Neural cell (in vitro differentiated cells): ENCODE results near the gene RNLS. TPM values are rescaled to one million over a fixed set of nuclear protein-coding genes. Genes with fewer than 3 reads are reported as not detected.
"Not testable (repeated sequence)": the region's sequence is repeated elsewhere in the genome, so short reads cannot be mapped to it uniquely, and the experiment has no call there.

Source experiments
- H2AFZ ChIP-seq: fragments of 200-600, 300-800 bp; sonication (generic), shearing (Covaris generic); 2 replicates; pipeline ENCODE4 v1.6.0; 2014; ENCODE audit warnings: low read depth, mild to moderate bottlenecking, antibody characterized with exemption, low read length, moderate library complexity
- H3F3A ChIP-seq: fragments of 200-600 bp; shearing (Covaris generic); 2 replicates; pipeline ENCODE4 v1.6.1; 2016; ENCODE audit warnings: mild to moderate bottlenecking, moderate library complexity, mixed read lengths, antibody characterized with exemption, low read length; ENCODE audit not compliant: insufficient read depth, poor library complexity, severe bottlenecking
- H3K27ac ChIP-seq: fragments of 200-600, 300-800 bp; sonication (generic), shearing (Covaris generic); 2 replicates; pipeline ENCODE4 v1.5.1; 2014; ENCODE audit warnings: mild to moderate bottlenecking, low read length, moderate library complexity
- H3K27me3 ChIP-seq: fragments of 300-800, 200-600 bp; sonication (generic), shearing (Covaris generic); 2 replicates; pipeline ENCODE4 v1.6.0; 2014; ENCODE audit warnings: mild to moderate bottlenecking, low read depth, low read length, moderate library complexity; ENCODE audit not compliant: insufficient read depth
- H3K36me3 ChIP-seq: fragments of 300-800, 200-600 bp; sonication (generic), shearing (Covaris generic); 2 replicates; pipeline ENCODE4 v1.5.1; 2014; ENCODE audit warnings: mild to moderate bottlenecking, antibody characterized with exemption, low read length, moderate library complexity; ENCODE audit not compliant: insufficient read depth
- H3K4me2 ChIP-seq: fragments of 300-800, 200-600 bp; sonication (generic), shearing (Covaris generic); 2 replicates; pipeline ENCODE4 v1.6.0; 2014; ENCODE audit warnings: mild to moderate bottlenecking, low read length
- H3K4me3 ChIP-seq: fragments of 300-800, 200-600 bp; sonication (generic), shearing (Covaris generic); 2 replicates; pipeline ENCODE4 v1.5.1; 2014; ENCODE audit warnings: mild to moderate bottlenecking, low read length, moderate library complexity
- H3K79me2 ChIP-seq: fragments of 200-600 bp; shearing (Covaris generic); replicated peaks from 2 replicates; pipeline ENCODE4 v1.6.0; 2014; ENCODE audit warnings: mild to moderate bottlenecking, low read length, moderate library complexity; ENCODE audit not compliant: insufficient read depth
- H3K9ac ChIP-seq: fragments of 300-800, 200-600 bp; sonication (generic), shearing (Covaris generic); 2 replicates; pipeline ENCODE4 v1.6.1; 2016; ENCODE audit warnings: mild to moderate bottlenecking, low read length, mixed read lengths
- H3K9me2 ChIP-seq: fragments of 200-600 bp; shearing (Covaris generic); 2 replicates; pipeline ENCODE4 v1.6.1; 2016; ENCODE audit warnings: mild to moderate bottlenecking, low read length, mixed read lengths; ENCODE audit not compliant: insufficient read depth
- H3K9me3 ChIP-seq: fragments of 200-600, 300-800 bp; sonication (generic), shearing (Covaris generic); 2 replicates; pipeline ENCODE4 v1.6.1; 2016; ENCODE audit warnings: mild to moderate bottlenecking, mixed run types, low read length, moderate library complexity, mixed read lengths
- H4K20me1 ChIP-seq: fragments of 200-600 bp; shearing (Covaris generic); 2 replicates; pipeline ENCODE4 v1.6.1; 2016; ENCODE audit warnings: mild to moderate bottlenecking, mixed run types; ENCODE audit not compliant: insufficient read depth
- CTCF ChIP-seq: fragments of 450-650 bp; IDR thresholded peaks from 2 replicates; pipeline ENCODE4 v1.5.1; 2014; ENCODE audit warnings: antibody characterized with exemption, mild to moderate bottlenecking, moderate library complexity; ENCODE audit not compliant: poor library complexity, severe bottlenecking
- EP300 ChIP-seq: fragments of 450-650 bp; conservative IDR thresholded peaks from 2 replicates; pipeline ENCODE4 v1.6.1; 2014; ENCODE audit warnings: antibody characterized with exemption, mild to moderate bottlenecking, moderate library complexity; ENCODE audit not compliant: poor library complexity, severe bottlenecking
- EZH2 ChIP-seq: fragments of 200-600, 300-800 bp; shearing (Covaris generic), sonication (generic); IDR thresholded peaks from 2 replicates; pipeline ENCODE4 v1.6.1; 2014; ENCODE audit warnings: antibody characterized with exemption, low read length, borderline replicate concordance, mild to moderate bottlenecking; ENCODE audit not compliant: insufficient read depth, poor library complexity, severe bottlenecking
- MXI1 ChIP-seq: fragments of 450-650 bp; conservative IDR thresholded peaks from 2 replicates; pipeline ENCODE4 v1.6.1; 2014; ENCODE audit warnings: antibody characterized with exemption, mild to moderate bottlenecking; ENCODE audit not compliant: poor library complexity, severe bottlenecking
- POLR2AphosphoS5 ChIP-seq: IDR thresholded peaks from 2 replicates; pipeline ENCODE4 v1.6.1; 2012
- RAD21 ChIP-seq: fragments of 450-650 bp; conservative IDR thresholded peaks from 2 replicates; pipeline ENCODE4 v1.6.1; 2014; ENCODE audit warnings: antibody characterized with exemption, mild to moderate bottlenecking, moderate library complexity
- REST ChIP-seq: IDR thresholded peaks from 2 replicates; pipeline ENCODE4 v1.6.1; 2012; ENCODE audit warnings: borderline replicate concordance
- SMC3 ChIP-seq: fragments of 450-650 bp; conservative IDR thresholded peaks from 2 replicates; pipeline ENCODE4 v1.6.1; 2014; ENCODE audit warnings: antibody characterized with exemption, mild to moderate bottlenecking, moderate library complexity; ENCODE audit not compliant: poor library complexity
- TAF1 ChIP-seq: IDR thresholded peaks from 2 replicates; pipeline ENCODE4 v1.6.1; 2012; ENCODE audit warnings: low read depth
- polyA plus RNA-seq: library from polyadenylated mRNA; depleted of rRNA; stranded (reverse); fragments of >200 nt; gene quantifications from 2 replicates; pipeline ENCODE4 v1.2.3, GENCODE V29; 2014

RNLS gene
- polyA plus RNA-seq, 1 donor from 2014 or later, result 0.20 TPM

- Histone ChIP-seq H3K27ac (no peak overlapping the region), H3K4me3 (no peak overlapping the region), H3K79me2 (no peaks in the 10 kb centered on the region), H3K9ac (no peak overlapping the region), H3K9me2 (no peaks in the 10 kb centered on the region), H3K9me3 (no peaks in the 10 kb centered on the region), H3K4me2 (no peak overlapping the region), H3F3A (no peaks in the 10 kb centered on the region), H2AFZ (no peak overlapping the region), H3K27me3 (no peaks in the 10 kb centered on the region), H4K20me1 (no peaks in the 10 kb centered on the region), H3K36me3 (no peaks in the 10 kb centered on the region)
- TF ChIP-seq REST, result no peak
- TF ChIP-seq EP300, result no peak
- TF ChIP-seq RAD21, result no peak
- TF ChIP-seq POLR2AphosphoS5, result no peak
- no peak for TF ChIP-seq SMC3
- TF ChIP-seq EZH2, result no peak
- TF ChIP-seq CTCF, result no peak
- TF ChIP-seq MXI1, result no peak
- no peak for TF ChIP-seq TAF1
Observed at GRCh38 chr10:88361494-88361893, 221.6 kb downstream of the RNLS start.

GRCh38 chr10:88355750-88356149 lies 227.4 kb downstream of the RNLS start:
- not testable (repeated sequence) for H3K27me3 ChIP-seq, H2AFZ ChIP-seq, H3K9me2 ChIP-seq, H3K9ac ChIP-seq, H4K20me1 ChIP-seq, H3K36me3 ChIP-seq, H3K79me2 ChIP-seq, H3K4me2 ChIP-seq, H3F3A ChIP-seq, H3K4me3 ChIP-seq, H3K27ac ChIP-seq, H3K9me3 ChIP-seq
